NCI-H2081 (cell line): ENCODE measurements around the gene GRIP2.

Experiments
- DNase-seq, 2 experiments: peaks; one replicate each; lab custom pipeline; 2025; lab: John Stamatoyannopoulos, UW

Gene GRIP2

DNA sequence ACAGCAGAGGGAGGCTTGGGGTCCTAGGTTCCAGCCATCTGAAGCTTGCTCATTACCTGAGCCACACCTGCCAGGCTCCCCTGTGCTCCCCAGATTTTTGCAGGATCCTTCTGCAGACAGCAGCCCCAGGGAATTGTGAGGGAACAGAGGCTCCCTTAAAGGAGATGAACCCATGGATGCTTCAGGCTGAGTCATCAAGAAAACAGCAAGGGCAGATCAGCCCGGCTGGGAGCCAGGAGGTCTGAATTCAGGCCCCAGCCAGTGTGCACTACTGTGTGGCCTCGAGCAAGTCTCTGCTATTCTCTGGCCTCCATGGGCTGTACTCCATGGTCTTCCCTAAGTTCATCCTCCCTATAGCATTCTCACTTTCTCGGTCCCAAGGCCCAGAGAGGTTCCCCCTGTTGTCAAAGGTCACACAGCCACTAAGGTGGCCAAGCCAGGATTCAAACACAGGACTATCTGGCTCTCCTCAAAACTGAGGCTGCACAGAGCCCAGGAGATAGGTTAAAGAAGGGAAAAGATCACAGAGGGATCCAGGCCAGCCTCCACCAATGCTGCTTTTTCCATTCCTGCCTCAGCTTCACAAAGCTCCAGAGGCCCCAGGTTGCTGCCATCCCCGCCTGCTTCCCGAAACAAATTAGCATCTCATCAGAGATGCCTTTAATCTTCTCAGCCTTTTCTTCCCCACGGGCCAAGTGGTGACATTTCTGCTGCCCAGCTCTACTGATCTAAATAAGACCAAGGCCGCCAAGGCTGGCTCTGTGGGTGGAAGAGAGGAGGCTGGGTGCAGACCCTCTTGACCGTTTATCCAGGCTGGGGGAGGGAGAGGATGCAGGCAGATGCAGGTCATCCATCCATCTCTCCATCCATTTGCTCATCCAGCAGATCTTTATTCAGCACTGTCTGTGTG, 21.2 kb upstream of the GRIP2 start:
- no peak for DNase-seq

GRCh38 chr3:14560110-14560509, 20.0 kb upstream of the GRIP2 start:
- DNase-seq = no peak

GRCh38 chr3:14558029-14558428, 17.9 kb upstream of the GRIP2 start:
- no peak for DNase-seq

DNA sequence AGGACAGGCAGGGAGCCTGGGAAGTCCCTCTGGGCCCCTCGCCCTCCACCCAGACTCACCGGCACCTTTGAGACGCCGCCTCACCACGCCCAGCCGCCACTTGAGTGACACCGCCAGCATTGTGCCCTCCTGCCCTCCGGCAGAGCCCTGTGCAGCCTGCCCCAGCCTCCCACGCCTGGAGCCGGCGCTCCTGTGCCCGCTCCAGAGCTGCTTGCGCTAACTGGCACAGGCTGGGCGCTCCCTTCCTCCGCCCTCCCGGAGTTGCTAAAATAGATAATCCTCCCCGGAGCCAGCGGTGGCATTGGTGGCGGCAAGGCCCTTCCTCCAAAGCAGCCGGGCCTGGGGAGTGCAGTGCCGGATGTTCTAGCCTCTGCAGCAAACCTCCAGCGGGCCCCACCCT, 15.7 kb upstream of the GRIP2 start:
- DNase-seq = no peak

DNA sequence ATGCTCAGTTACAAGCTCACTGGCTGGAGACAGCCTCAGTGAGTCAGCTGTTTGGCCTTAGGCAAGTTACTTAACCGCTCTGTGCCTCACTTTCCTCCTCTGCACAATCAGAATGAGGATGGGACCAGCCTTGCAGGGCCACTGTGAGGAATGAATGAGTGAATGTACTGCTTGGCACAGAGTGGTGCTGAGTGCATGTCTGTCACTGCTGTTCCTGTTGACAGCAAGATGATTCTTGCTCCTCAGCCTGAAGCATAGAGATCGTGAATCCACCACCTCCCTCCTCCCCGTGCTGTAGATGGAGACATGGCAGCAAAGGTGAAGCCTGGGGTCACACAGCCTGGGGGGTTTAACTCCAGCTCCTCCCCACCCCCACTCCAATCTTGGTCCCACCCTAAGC, 14.6 kb upstream of the GRIP2 start:
- no peak for DNase-seq

- DNase-seq = no peak
These were observed 13.7 kb upstream of the GRIP2 start for GRCh38 chr3:14553871-14554270.

DNA sequence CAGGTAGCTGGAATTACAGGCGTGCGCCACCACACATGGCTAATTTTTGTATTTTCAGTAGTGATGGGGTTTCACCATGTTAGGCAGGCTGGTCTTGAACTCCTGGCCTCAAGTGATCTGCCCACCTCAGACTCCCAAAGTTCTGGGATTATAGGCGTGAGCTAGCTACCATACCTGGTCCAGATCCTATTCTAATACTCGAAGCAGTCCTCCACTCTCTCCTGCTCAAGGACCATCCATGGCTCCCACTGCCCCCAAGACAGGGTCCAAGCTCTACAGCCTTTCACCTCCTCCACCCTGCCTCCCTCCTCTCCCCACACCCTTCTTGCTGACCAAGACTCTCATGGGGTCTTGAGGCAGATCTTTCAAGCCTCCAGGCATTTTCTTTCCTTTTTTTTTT, 12.6 kb upstream of the GRIP2 start:
- DNase-seq = no peak

- no peak for DNase-seq
These were observed 12.0 kb upstream of the GRIP2 start for GRCh38 chr3:14552041-14552648.

GRCh38 chr3:14550651-14551611, 10.8 kb upstream of the GRIP2 start:
- no peak for DNase-seq

- DNase-seq = no peak
These were observed 10.0 kb upstream of the GRIP2 start for GRCh38 chr3:14550181-14550580.

GRCh38 chr3:14549256-14549919, 9.2 kb upstream of the GRIP2 start:
- DNase-seq = peak in 1 of 2 experiments; percentile 1

GRCh38 chr3:14548321-14548729, 8.2 kb upstream of the GRIP2 start:
- DNase-seq = peak; percentile 56 to 63

GRCh38 chr3:14547693-14548092, 7.6 kb upstream of the GRIP2 start:
- no peak for DNase-seq

DNA sequence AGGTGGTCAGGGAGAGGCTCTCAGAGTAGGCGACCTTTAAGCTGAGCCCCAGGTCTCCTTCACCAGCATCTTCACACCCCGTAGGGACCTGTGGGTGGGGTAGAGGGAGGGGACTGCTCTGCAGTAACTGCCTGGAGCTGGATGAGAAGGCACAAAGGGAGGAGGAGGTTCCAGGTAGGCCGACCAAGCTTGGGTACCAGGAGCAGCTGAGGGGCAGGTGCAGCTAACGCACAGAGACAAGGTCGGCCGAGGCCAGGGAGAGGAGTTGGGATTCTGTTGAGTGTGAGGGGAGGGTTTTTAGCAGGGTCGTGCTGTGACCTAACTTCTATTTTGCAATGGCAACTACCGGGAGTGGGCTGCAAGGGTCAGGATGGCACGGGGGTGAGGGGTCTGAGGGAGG, 5.9 kb upstream of the GRIP2 start:
- DNase-seq = no peak

DNA sequence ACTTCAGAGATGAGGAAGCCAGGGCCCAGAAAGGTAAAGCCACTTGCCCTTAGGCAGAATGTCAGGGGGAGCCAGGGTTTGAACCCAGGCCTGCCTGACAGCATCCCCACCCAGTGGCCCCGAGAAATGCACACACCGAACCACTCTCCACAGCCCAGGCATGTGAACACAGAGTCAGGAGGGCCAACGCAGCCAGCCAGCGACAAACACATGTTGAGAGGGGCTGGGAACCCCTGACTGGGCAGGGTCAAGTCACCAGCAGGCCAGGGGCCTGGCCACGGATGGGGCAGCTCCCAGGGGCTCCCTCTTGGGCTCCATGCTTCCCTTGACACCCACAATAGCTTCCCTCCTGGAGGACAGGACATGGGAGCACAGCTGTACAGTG, 5.1 kb upstream of the GRIP2 start:
- no peak for DNase-seq

GRCh38 chr3:14544282-14545250, 4.4 kb upstream of the GRIP2 start:
- DNase-seq = no peak

DNA sequence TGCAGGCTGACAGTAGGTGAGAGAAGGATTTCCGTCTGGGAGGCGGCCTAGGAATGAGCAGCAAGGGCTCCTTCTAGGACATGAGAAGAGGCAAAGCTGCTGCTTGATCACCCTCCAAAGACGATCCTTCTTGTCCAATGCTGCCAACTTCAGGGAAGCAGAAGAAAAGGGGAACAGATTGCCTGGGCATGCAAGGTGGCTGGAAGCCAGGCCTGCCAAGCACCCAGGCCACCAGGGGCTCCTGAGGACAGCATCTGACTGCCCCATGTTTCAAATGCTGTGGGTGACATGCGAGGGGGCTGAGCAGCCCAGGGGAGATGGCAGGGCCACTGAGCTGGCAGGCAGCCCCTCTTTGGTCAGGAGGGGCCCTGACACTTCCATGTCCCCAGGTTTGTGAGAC, 3.3 kb upstream of the GRIP2 start:
- no peak for DNase-seq

- DNase-seq = no peak
These were observed 2.5 kb upstream of the GRIP2 start for GRCh38 chr3:14542656-14543055.

DNA sequence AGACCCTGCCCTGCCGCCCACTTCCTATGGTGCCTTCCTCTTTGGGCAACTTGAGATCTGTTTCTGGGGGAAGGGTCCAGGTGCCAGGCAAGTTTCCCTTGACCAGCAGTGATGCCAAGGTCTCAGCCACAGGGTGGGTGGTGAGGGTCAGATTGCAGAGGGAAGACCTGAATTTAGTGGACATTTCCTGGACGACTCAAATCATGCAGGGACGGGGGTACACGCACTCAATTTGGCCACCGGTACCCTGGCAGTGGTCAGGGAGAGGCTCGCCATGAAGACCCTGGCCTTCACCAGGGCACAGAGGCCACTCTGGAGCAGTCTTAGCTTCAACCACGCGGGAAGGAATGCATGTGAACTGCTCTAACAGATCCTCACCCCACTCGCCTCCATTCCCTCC, 1.5 kb upstream of the GRIP2 start:
- DNase-seq = no peak

GRCh38 chr3:14540821-14541385, 761 bp upstream of the GRIP2 start:
- no peak for DNase-seq
